ENCODE measurements around the gene FUCA1. TPM values are rescaled to one million over a fixed set of nuclear protein-coding genes. Genes with fewer than 3 reads are reported as not detected.

The FUCA1 gene
- total and polyA plus RNA-seq, 2 of the 8 experiments (the other 6 are each of a cell fraction or from before 2014, with no cell fraction given): 5.9 to 6.4 TPM

- H2BK5ac ChIP-seq (ENCODE audit: low read depth, low read length): 0 out of 2 replicates have a peak overlapping the region, but pooled peaks have one; percentile 13
- H2BK120ac ChIP-seq (replicated peaks; ENCODE audit: low read depth, low read length): no peak overlapping the region
- H3K79me2 ChIP-seq (ENCODE audit: control insufficient read depth in 1 of 2, insufficient read depth in 2 of 2, low read length in 2 of 2): no peaks in the 10 kb centered on the region
- no peaks in the 10 kb centered on the region for H4K20me1 ChIP-seq (replicated peaks in 1 of 2; ENCODE audit: control insufficient read depth in 1 of 2, insufficient read depth in 2 of 2, low read length in 2 of 2)
- no peak overlapping the region for H3K27ac ChIP-seq (ENCODE audit: low read depth, low read length)
- no peak overlapping the region for H3K23ac ChIP-seq (ENCODE audit: insufficient read length)
- no peaks in the 10 kb centered on the region; a peak in 1 of 7 replicates for H3K4me1 ChIP-seq (replicated peaks in 1 of 4; ENCODE audit: control insufficient read depth in 3 of 4, insufficient read depth in 4 of 4, low read length in 3 of 4)
- CTCF ChIA-PET (ENCODE audit: partially characterized antibody): interaction anchor here (0.6 to 4.5 kb wide), 15 partner anchors 11 to 522 kb away, joined by 3 to 40 read pairs (median 3); no protein-coding TSS in a partner anchor
- WGBS, 2 experiments (ENCODE audit: extremely low coverage in 1 of 2, insufficient coverage in 1 of 2, insufficient read length in 1 of 2, insufficient replicate concordance in 2 of 2, low coverage in 1 of 2, low lambda C conversion rate in 2 of 2, missing lambda C conversion rate in 1 of 2): 68% methylated on average over 20 of the region's 20 CpGs; no CpG with 5 or more reads in 1 of the 2 experiments
- no peak overlapping the region for H2BK20ac ChIP-seq (ENCODE audit: low read length)
- H3K18ac ChIP-seq (ENCODE audit: extremely low read depth, low read length): no peak overlapping the region
- H3K9me3 ChIP-seq (ENCODE audit: insufficient read depth in 2 of 2, low read depth in 1 of 2, low read length in 1 of 2): no peaks in the 10 kb centered on the region
- H3K14ac ChIP-seq (ENCODE audit: insufficient read length): no peak overlapping the region
- no peak overlapping the region for H2AK5ac ChIP-seq (ENCODE audit: low read depth, low read length)
- no peak for FAIRE-seq
- H3K36me3 ChIP-seq (ENCODE audit: control insufficient read depth in 2 of 4, insufficient read depth in 4 of 4, low read length in 3 of 4): no peaks in the 10 kb centered on the region
- H3K23me2 ChIP-seq (ENCODE audit: low read depth, low read length): peaks cover 7% of the 10 kb centered on the region
- H3K9ac ChIP-seq (replicated peaks in 1 of 4; ENCODE audit: extremely low read depth in 1 of 4, low read depth in 3 of 4, low read length in 3 of 4): no peak overlapping the region
- no peak overlapping the region for H4K5ac ChIP-seq (ENCODE audit: insufficient read length, low read depth, low read length)
- no peak overlapping the region for H3K56ac ChIP-seq (replicated peaks; ENCODE audit: insufficient read length, low read depth, low read length)
- H3K4me3 ChIP-seq (ENCODE audit: extremely low read depth in 1 of 4, insufficient read depth in 2 of 4, low read depth in 3 of 4, low read length in 4 of 4): peak overlapping the region in 1 of 4 experiments; percentile 71; a peak in 1 of 8 replicates
- H4K91ac ChIP-seq (replicated peaks; ENCODE audit: insufficient read length, low read length): no peak overlapping the region
- H3K4ac ChIP-seq (replicated peaks; ENCODE audit: insufficient read length, low read depth, low read length): no peak overlapping the region
- peak overlapping the region; percentile 78 for H2AFZ ChIP-seq (ENCODE audit: low read length)
- peak overlapping the region; percentile 79 to 89; a peak in 2 of 4 replicates for H3K4me2 ChIP-seq (ENCODE audit: insufficient read depth in 1 of 2, low read depth in 2 of 2, low read length in 2 of 2)
- H2BK12ac ChIP-seq (ENCODE audit: low read depth, low read length): peak overlapping the region; percentile 54; the same call in 1 of the 2 replicates
- peaks cover 6 to 28% (median 19%) of the 10 kb centered on the region in 4 experiments for H3K27me3 ChIP-seq (replicated peaks in 1 of 4; ENCODE audit: control insufficient read depth in 3 of 4, extremely low read depth in 1 of 4, insufficient read depth in 3 of 4, low read length in 3 of 4)
- DNase-seq (ENCODE audit: low read depth in 1 of 2, low spot score in 2 of 2): no peak
- H2BK15ac ChIP-seq (ENCODE audit: low read length): no peak overlapping the region
- POLR2A ChIA-PET (ENCODE audit: partially characterized antibody): interaction anchor here (0.6 to 1.5 kb wide), 4 partner anchors 44 to 109 kb away, joined by 3 read pairs; partner anchors contain the start of genes HMGCL and PNRC2
- H4K8ac ChIP-seq (ENCODE audit: extremely low read depth, insufficient read depth, low read length): no peak overlapping the region
- no peaks in the 10 kb centered on the region for H3K79me1 ChIP-seq (ENCODE audit: low read depth, low read length)
- TF ChIP-seq SIX5 (IDR thresholded peaks at IDR 0.05; ENCODE audit: low read depth, low read length): no peak
- TF ChIP-seq ZNF274 (IDR thresholded peaks at IDR 0.05; ENCODE audit: borderline replicate concordance, extremely low read depth, low read length): no peak
- TF ChIP-seq CHD1 (IDR thresholded peaks at IDR 0.05; ENCODE audit: low read depth, low read length): no peak
- TF ChIP-seq NRF1 (IDR thresholded peaks at IDR 0.05; ENCODE audit: low read depth, low read length): no peak
- no peak for TF ChIP-seq TCF12 (IDR thresholded peaks at IDR 0.05; ENCODE audit: low read depth, low read length)
- no peak for TF ChIP-seq SIRT6 (IDR thresholded peaks at IDR 0.05; ENCODE audit: low read length)
- no peak for TF ChIP-seq CREB1 (IDR thresholded peaks at IDR 0.05)
- TF ChIP-seq NANOG (IDR thresholded peaks at IDR 0.05; ENCODE audit: insufficient read depth, low read depth, low read length, poor library complexity, severe bottlenecking): no peak
- no peak for TF ChIP-seq CTBP2 (IDR thresholded peaks at IDR 0.05; ENCODE audit: borderline replicate concordance, insufficient read depth, insufficient read length, low read length)
Observed at GRCh38 chr1:23868557-23869016, 497 bp upstream of the FUCA1 start.

Data from H1 (cell line).